ENCODE data around the gene KCNH2.

The KCNH2 gene

GRCh38 chr7:150959739-150960734 lies 18.1 kb downstream of the KCNH2 start:
- no peak for DNase-seq (ENCODE audit: low spot score)

- no peak for DNase-seq (ENCODE audit: low spot score)
These were observed 19.0 kb downstream of the KCNH2 start for GRCh38 chr7:150959081-150959480.

- no peak for DNase-seq (ENCODE audit: low spot score)
These were observed 19.5 kb downstream of the KCNH2 start for GRCh38 chr7:150958597-150958996.

GRCh38 chr7:150958062-150958552 lies 20.0 kb downstream of the KCNH2 start:
- no peak for DNase-seq (ENCODE audit: low spot score)

GRCh38 chr7:150957133-150958020 lies 20.7 kb downstream of the KCNH2 start:
- DNase-seq (ENCODE audit: low spot score), result no peak

GRCh38 chr7:150956395-150957132 lies 21.6 kb downstream of the KCNH2 start:
- DNase-seq (ENCODE audit: low spot score), result no peak

- DNase-seq (ENCODE audit: low spot score), result no peak
These were observed 22.4 kb downstream of the KCNH2 start for GRCh38 chr7:150955519-150956394.

GRCh38 chr7:150954986-150955518 lies 23.1 kb downstream of the KCNH2 start:
- DNase-seq (ENCODE audit: low spot score), result no peak

GRCh38 chr7:150954201-150954985 lies 23.7 kb downstream of the KCNH2 start:
- DNase-seq (ENCODE audit: low spot score), result no peak

- DNase-seq (ENCODE audit: low spot score), result no peak
These were observed 24.8 kb downstream of the KCNH2 start for GRCh38 chr7:150953061-150953997.

GRCh38 chr7:150952331-150953050 lies 25.6 kb downstream of the KCNH2 start:
- DNase-seq (ENCODE audit: low spot score), result no peak

GRCh38 chr7:150951521-150951920 lies 26.6 kb downstream of the KCNH2 start:
- no peak for DNase-seq (ENCODE audit: low spot score)

GRCh38 chr7:150951181-150951520 lies 27.0 kb downstream of the KCNH2 start:
- DNase-seq (ENCODE audit: low spot score), result no peak

GRCh38 chr7:150950496-150951180 lies 27.5 kb downstream of the KCNH2 start:
- DNase-seq (ENCODE audit: low spot score), result no peak

GRCh38 chr7:150949971-150950491 lies 28.1 kb downstream of the KCNH2 start:
- DNase-seq (ENCODE audit: low spot score), result no peak

GRCh38 chr7:150949564-150949963 lies 28.6 kb downstream of the KCNH2 start:
- DNase-seq (ENCODE audit: low spot score), result no peak

- no peak for DNase-seq (ENCODE audit: low spot score)
These were observed 29.3 kb downstream of the KCNH2 start for GRCh38 chr7:150948791-150949251.

All from cerebellar cortex (tissue), 1 donor.